ENCODE data around the gene PLD6.

Gene PLD6

GRCh38 chr17:17152385-17152784 is 53.7 kb downstream of the PLD6 start:
- DNase-seq: no peak

- DNase-seq: no peak
Observed at GRCh38 chr17:17151962-17152361, 54.2 kb downstream of the PLD6 start.

GRCh38 chr17:17151541-17151940 is 54.6 kb downstream of the PLD6 start:
- DNase-seq: no peak

DNA sequence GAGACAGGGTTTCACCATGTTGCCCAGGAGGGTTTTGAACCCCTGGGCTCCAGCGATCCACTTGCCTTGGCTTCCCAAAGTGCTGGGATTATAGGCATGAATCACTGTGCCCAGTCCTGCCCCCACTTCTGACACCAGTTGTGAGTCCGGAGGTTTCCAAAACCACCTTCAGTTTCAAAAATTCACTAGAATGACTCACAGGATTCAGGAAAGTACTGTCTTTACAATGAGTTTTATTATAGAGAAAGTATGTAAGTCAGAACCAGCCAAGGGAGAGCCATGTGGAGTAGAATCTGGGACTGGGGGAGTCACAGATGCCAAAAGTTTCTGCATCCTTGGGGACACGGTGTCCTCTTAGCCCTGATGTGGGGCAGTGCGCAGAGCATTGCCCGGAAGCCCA is 55.1 kb downstream of the PLD6 start:
- no peak for DNase-seq
